ENCODE results near the gene CTAGE6.
"Not testable (repeated sequence)": the region's sequence is repeated elsewhere in the genome, so short reads cannot be mapped to it uniquely, and the experiment has no call there.

Gene CTAGE6

GRCh38 chr7:143714581-143715454, 42.7 kb downstream of the CTAGE6 start:
- DNase-seq: not testable (repeated sequence)

- DNase-seq: not testable (repeated sequence)
Measured at GRCh38 chr7:143712381-143712780, 45.1 kb downstream of the CTAGE6 start.

- DNase-seq: not testable (repeated sequence)
Measured at GRCh38 chr7:143711727-143712324, 45.7 kb downstream of the CTAGE6 start.

GRCh38 chr7:143709895-143710294, 47.6 kb downstream of the CTAGE6 start:
- DNase-seq: not testable (repeated sequence)
